Transverse colon (tissue), 4 donors: ENCODE data around the gene APPBP2. TPM values are rescaled to one million over a fixed set of nuclear protein-coding genes. Genes with fewer than 3 reads are reported as not detected.

Experiments used
- DNase-seq: peaks from one replicate; pipeline ENCODE4 v3.0.0-alpha.2; 2019
- H3K27ac ChIP-seq, 4 donors: fragments of 200-600 bp; sonication (generic); 2 replicates each; pipeline ENCODE4 v1.5.1; 2016 to 2018; ENCODE audit warnings: inconsistent platforms in 4 of 4
- H3K27me3 ChIP-seq: fragments of 200-600 bp; sonication (generic); 2 replicates; pipeline ENCODE4 v1.5.1; 2017; ENCODE audit warnings: inconsistent platforms
- H3K36me3 ChIP-seq, 4 donors: fragments of 200-600 bp; sonication (generic); 2 replicates each; pipeline ENCODE4 v1.5.1; 2017 to 2019; ENCODE audit warnings: inconsistent platforms in 4 of 4
- H3K4me1 ChIP-seq, 4 donors: fragments of 200-600 bp; sonication (generic); 2 replicates each; pipeline ENCODE4 v1.5.1; 2017 to 2020; ENCODE audit warnings: inconsistent platforms in 4 of 4
- H3K4me3 ChIP-seq, 4 donors: fragments of 200-600 bp; sonication (generic); 1 replicate in 1 of 4; 2 replicates in 3 of 4; pipeline versions ENCODE4 v1.5.1 to v1.6.1; 2017 to 2019; ENCODE audit warnings: inconsistent platforms in 4 of 4
- H3K9me3 ChIP-seq, 2 donors: fragments of 200-600 bp; sonication (generic); 2 replicates each; pipeline ENCODE4 v1.5.1; 2017 to 2019; ENCODE audit warnings: inconsistent platforms in 2 of 2
- EP300 ChIP-seq: sonication (generic); formaldehyde crosslinking; IDR thresholded peaks from one replicate; pipeline ENCODE4 v1.6.1; 2017; ENCODE audit warnings: antibody characterized with exemption, low read depth
- POLR2A ChIP-seq: fragments of 450-650 bp; IDR thresholded peaks from one replicate; pipeline ENCODE4 v1.6.1; 2016; ENCODE audit warnings: antibody characterized with exemption, mild to moderate bottlenecking, moderate library complexity
- POLR2AphosphoS5 ChIP-seq, 3 donors: sonication (generic); formaldehyde crosslinking; IDR thresholded peaks; one replicate each; pipeline ENCODE4 v1.6.1; 2016; ENCODE audit warnings: antibody characterized with exemption in 3 of 3
- WGBS, 2 donors: methylation state at CpG; one replicate each; pipeline ENCODE4 v1.1.5; 2018; ENCODE audit warnings: low coverage in 1 of 2; 5-methylcytosine and 5-hydroxymethylcytosine counted together
- in situ Hi-C, 4 donors: fragments of 200-750 bp; cut with MboI; loops; one replicate each; pipeline versions ENCODE4 v1.15.0 to v1.15.1; 2017; ENCODE audit warnings: low sequenced_read_pairs in 3 of 4, low pct_ligation_motif_present in 1 of 4, low pct_unique_long_range_greater_than_20kb in 1 of 4
- intact Hi-C: fragments of 100-400 bp; cut with DNase I; formaldehyde crosslinking; loops from one replicate; pipeline ENCODE4 v1.15.1; 2023; ENCODE audit warnings: low total_unique reads
- total RNA-seq, 4 donors: library from RNA; depleted of rRNA; stranded (reverse); fragments of >200 nt; gene quantifications; one replicate each; pipeline ENCODE4 v1.1.0, GENCODE V29; 2016
- TF ChIP-seq, protein P1 (sequence below), 5 experiments: fragments of 200-600 bp in 3 of 5; fragments of 450-650 bp in 2 of 5; sonication (generic) in 3 of 5; IDR thresholded peaks; 1 replicate in 2 of 5; 2 replicates in 3 of 5; pipeline ENCODE4 v1.5.1; 2016 to 2017; ENCODE audit warnings: antibody characterized with exemption in 5 of 5, inconsistent platforms in 3 of 5, mild to moderate bottlenecking in 2 of 5, moderate library complexity in 1 of 5

Gene APPBP2
- total RNA-seq, 4 donors from 2014 or later = 10.1 to 24.8 (median 18.4) TPM

DNA sequence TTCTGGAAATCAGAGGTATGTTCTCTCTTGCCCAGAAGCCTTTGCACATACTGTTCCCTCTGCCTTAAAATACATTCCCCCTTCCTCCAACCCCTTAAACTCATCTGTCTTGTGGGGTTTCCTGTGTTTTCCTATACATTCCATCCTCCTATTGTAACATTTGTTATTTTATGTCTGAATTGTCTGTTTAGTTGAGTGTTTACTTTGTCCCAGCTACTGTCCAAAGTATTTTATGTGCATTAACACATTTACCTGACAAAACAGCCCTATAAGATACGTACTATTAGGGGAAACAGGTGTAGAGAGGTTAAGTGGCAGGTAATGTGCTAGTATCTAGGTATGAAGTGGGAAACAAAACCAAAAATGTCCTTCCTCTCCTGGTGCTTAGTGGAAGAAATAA is 61.7 kb downstream of the APPBP2 start:
- Histone ChIP-seq H3K4me3 (no peak overlapping the region), H3K36me3 (peaks cover 0 to 71% (median 33%) of the 10 kb centered on the region in 4 donors), H3K4me1 (peaks cover 0 to 15% (median 0%) of the 10 kb centered on the region in 4 donors), H3K27me3 (no peaks in the 10 kb centered on the region), H3K9me3 (no peaks in the 10 kb centered on the region), H3K27ac (no peak overlapping the region)
- intact Hi-C loops = no loop called here
- TF ChIP-seq, protein P1, sequence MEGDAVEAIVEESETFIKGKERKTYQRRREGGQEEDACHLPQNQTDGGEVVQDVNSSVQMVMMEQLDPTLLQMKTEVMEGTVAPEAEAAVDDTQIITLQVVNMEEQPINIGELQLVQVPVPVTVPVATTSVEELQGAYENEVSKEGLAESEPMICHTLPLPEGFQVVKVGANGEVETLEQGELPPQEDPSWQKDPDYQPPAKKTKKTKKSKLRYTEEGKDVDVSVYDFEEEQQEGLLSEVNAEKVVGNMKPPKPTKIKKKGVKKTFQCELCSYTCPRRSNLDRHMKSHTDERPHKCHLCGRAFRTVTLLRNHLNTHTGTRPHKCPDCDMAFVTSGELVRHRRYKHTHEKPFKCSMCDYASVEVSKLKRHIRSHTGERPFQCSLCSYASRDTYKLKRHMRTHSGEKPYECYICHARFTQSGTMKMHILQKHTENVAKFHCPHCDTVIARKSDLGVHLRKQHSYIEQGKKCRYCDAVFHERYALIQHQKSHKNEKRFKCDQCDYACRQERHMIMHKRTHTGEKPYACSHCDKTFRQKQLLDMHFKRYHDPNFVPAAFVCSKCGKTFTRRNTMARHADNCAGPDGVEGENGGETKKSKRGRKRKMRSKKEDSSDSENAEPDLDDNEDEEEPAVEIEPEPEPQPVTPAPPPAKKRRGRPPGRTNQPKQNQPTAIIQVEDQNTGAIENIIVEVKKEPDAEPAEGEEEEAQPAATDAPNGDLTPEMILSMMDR (IDR thresholded peaks at IDR 0.05) = no peak
- TF ChIP-seq POLR2AphosphoS5 (IDR thresholded peaks at IDR 0.05) (no peak), POLR2A (no peak), EP300 (no peak)
- 94 to 100% methylated on average over 1 of the region's 1 CpG for WGBS, 2 donors
- DNase-seq = no peak
- in situ Hi-C loops = loop anchor here in 1 of 4 donors (25.0 kb wide), 1 partner anchor 173 kb away; no protein-coding TSS in a partner anchor

DNA sequence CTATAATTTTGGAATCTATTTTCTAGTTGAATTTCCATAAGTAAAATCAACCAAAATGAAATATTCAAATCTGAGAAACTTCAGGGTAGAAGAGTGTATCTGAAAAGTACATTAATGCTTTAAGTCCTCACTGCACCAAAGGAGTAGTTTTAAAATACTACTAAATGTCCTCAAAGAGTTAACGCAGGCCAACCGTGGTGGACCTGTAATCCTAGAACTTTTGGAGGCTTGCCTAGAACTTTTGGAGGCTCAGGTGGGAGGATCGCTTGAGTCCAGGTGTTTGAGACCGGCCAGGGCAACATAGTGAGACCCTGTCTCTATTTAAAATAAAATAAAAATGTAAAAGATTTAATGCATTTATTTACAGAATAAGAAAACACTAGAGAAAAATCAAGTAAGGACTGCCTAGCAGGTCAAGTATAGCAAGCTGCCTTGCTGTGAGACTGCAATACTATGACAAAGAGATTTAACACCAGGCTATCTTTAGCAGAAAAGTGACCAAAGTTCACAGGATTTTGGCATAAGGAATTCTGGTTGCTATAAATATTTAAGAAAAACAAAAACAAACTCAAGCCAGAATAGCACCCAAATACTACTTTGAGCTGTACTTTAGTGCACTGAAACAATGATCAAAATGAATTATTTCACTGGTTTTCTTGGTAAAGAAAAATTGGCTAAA is 62.7 kb downstream of the APPBP2 start:
- intact Hi-C loops (no loop called here), in situ Hi-C loops (loop anchor here in 1 of 4 donors (25.0 kb wide), 1 partner anchor 174 kb away; no protein-coding TSS in a partner anchor)

DNA sequence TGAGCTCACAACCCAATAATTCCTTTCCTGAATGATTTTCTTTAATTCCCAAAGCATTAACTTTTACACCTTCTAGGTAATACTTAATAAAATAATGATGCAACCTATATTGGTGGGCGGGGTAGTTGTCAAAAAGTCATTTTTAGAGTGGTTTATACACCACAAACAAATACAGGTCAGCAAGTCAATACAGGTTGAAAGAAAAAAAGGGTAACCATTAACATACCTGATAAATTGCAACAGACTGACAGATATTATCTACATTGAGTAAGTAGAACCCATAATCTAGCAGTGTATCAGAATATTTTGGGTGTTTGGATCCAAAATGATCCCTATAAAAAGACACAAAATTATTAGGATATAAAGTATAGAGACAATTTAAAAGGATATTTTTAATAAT is 64.5 kb downstream of the APPBP2 start:
- no peaks in the 10 kb centered on the region for H3K9me3 ChIP-seq
- no peak overlapping the region for H3K4me3 ChIP-seq
- H3K36me3 ChIP-seq = peaks cover 0 to 84% (median 37%) of the 10 kb centered on the region in 4 donors
- H3K27me3 ChIP-seq = no peaks in the 10 kb centered on the region
- in situ Hi-C loops (loop anchor here in 1 of 4 donors (25.0 kb wide), 1 partner anchor 176 kb away; no protein-coding TSS in a partner anchor), intact Hi-C loops (no loop called here)
- no peak for DNase-seq
- WGBS, 2 donors = 73 to 97% methylated on average over 1 of the region's 1 CpG
- H3K4me1 ChIP-seq = no peaks in the 10 kb centered on the region
- TF ChIP-seq EP300 = no peak
- TF ChIP-seq, protein P1 (IDR thresholded peaks at IDR 0.05) = no peak
- no peak for TF ChIP-seq POLR2AphosphoS5 (IDR thresholded peaks at IDR 0.05)
- no peak for TF ChIP-seq POLR2A
- H3K27ac ChIP-seq = no peak overlapping the region

More for the DNA sequence above, 62.7 kb downstream of the APPBP2 start:
- DNase-seq = no peak
- H3K9me3 ChIP-seq = no peaks in the 10 kb centered on the region
- H3K27ac ChIP-seq = no peak overlapping the region
- peaks cover 0 to 10% (median 0%) of the 10 kb centered on the region in 4 donors for H3K4me1 ChIP-seq
- no peaks in the 10 kb centered on the region for H3K27me3 ChIP-seq
- no peak overlapping the region for H3K4me3 ChIP-seq
- WGBS, 2 donors = 54 to 74% methylated on average over 4 of the region's 4 CpGs
- TF ChIP-seq POLR2AphosphoS5 (IDR thresholded peaks at IDR 0.05) (no peak), EP300 (no peak), POLR2A (no peak)
- TF ChIP-seq, protein P1 (IDR thresholded peaks at IDR 0.05) = no peak
- peaks cover 0 to 75% (median 37%) of the 10 kb centered on the region in 4 donors for H3K36me3 ChIP-seq

DNA sequence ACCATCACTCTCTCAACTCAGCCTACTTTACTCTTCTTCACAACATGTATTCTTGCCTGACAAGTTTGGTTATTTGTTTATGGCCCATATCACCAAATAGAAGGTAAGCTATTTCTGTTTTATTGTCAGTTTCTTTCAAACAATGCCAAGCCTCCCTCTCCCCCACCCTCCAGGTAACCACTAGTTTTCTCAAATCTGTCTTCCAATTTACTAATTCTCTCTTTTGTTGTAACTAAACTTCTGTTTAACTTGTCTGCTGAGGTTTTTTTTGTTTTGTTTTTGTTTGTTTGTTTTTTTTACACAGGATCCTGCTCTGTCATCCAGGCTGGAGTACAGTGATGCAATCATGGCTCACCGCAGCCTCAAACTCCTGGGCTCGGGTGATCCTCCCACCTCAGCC is 68.9 kb downstream of the APPBP2 start:
- Histone ChIP-seq H3K27ac (no peak overlapping the region), H3K4me3 (no peak overlapping the region), H3K27me3 (no peaks in the 10 kb centered on the region), H3K36me3 (peaks cover 0 to 83% (median 33%) of the 10 kb centered on the region in 4 donors), H3K4me1 (no peaks in the 10 kb centered on the region), H3K9me3 (no peaks in the 10 kb centered on the region)
- in situ Hi-C loops = loop anchor here in 1 of 4 donors (25.0 kb wide), 1 partner anchor 180 kb away; no protein-coding TSS in a partner anchor
- intact Hi-C loops = no loop called here
- 92 to 97% methylated on average over 2 of the region's 2 CpGs for WGBS, 2 donors
- no peak for DNase-seq
- TF ChIP-seq POLR2A (no peak), POLR2AphosphoS5 (IDR thresholded peaks at IDR 0.05) (no peak), EP300 (no peak)
- TF ChIP-seq, protein P1 (IDR thresholded peaks at IDR 0.05) = no peak
